H1 (cell line): ENCODE measurements around the gene TRIM52. TPM values are rescaled to one million over a fixed set of nuclear protein-coding genes. Genes with fewer than 3 reads are reported as not detected.
"Not testable (repeated sequence)": the region's sequence is repeated elsewhere in the genome, so short reads cannot be mapped to it uniquely, and the experiment has no call there.

ENCODE experiments used
- CTCF ChIA-PET: fragments of 300-600 bp; sonication (Branson Sonifier 250); formaldehyde crosslinking; loops from one replicate; lab custom pipeline; 2021; ENCODE audit not compliant: partially characterized antibody; lab: Charles Lee
- POLR2A ChIA-PET: fragments of 300-600 bp; sonication (Branson Sonifier 250); formaldehyde crosslinking; loops from one replicate; lab custom pipeline; 2021; ENCODE audit warnings: inconsistent platforms; ENCODE audit not compliant: partially characterized antibody; lab: Charles Lee
- DNase-seq, 2 experiments: peaks; one replicate each; pipeline versions ENCODE4 v3.0.0 to v3.0.0-alpha.2; 2010 to 2022; ENCODE audit warnings: low spot score in 2 of 2, low read depth in 1 of 2, mixed read lengths in 1 of 2
- FAIRE-seq: peaks from 2 replicates; lab custom pipeline; 2011; peaks lifted over from hg19 to GRCh38; lab: Jason Lieb, UNC
- H2AFZ ChIP-seq: 2 replicates; pipeline ENCODE4 v1.8.1; 2012; ENCODE audit warnings: low read length, inconsistent platforms
- H2AK5ac ChIP-seq: 2 replicates; pipeline ENCODE4 v1.6.1; 2013; ENCODE audit warnings: low read depth, low read length
- H2BK120ac ChIP-seq: replicated peaks from 2 replicates; pipeline ENCODE3; 2013; ENCODE audit warnings: low read depth, low read length, inconsistent platforms
- H2BK12ac ChIP-seq: 2 replicates; pipeline ENCODE4 v1.6.1; 2013; ENCODE audit warnings: low read depth, low read length
- H2BK15ac ChIP-seq: 2 replicates; pipeline ENCODE4 v1.6.1; 2013; ENCODE audit warnings: low read length
- H2BK20ac ChIP-seq: 2 replicates; pipeline ENCODE4 v1.6.1; 2013; ENCODE audit warnings: low read length
- H2BK5ac ChIP-seq: 2 replicates; pipeline ENCODE4 v1.6.1; 2013; ENCODE audit warnings: low read depth, low read length
- H3K14ac ChIP-seq: 2 replicates; pipeline ENCODE4 v1.6.1; 2013; ENCODE audit warnings: inconsistent platforms; ENCODE audit not compliant: insufficient read length
- H3K18ac ChIP-seq: 2 replicates; pipeline ENCODE4 v1.6.1; 2013; ENCODE audit warnings: low read length; ENCODE audit errors: extremely low read depth
- H3K23ac ChIP-seq: 2 replicates; pipeline ENCODE4 v1.6.1; 2013; ENCODE audit warnings: inconsistent platforms; ENCODE audit not compliant: insufficient read length
- H3K23me2 ChIP-seq: 2 replicates; pipeline ENCODE4 v1.6.1; 2013; ENCODE audit warnings: low read depth, low read length
- H3K27ac ChIP-seq: 2 replicates; pipeline ENCODE4 v1.6.1; 2011; ENCODE audit warnings: low read depth, low read length, inconsistent platforms
- H3K27me3 ChIP-seq, 4 experiments: replicated peaks in 1 of 4; 1 replicate in 1 of 4; 2 replicates in 3 of 4; pipeline versions ENCODE4 v1.6.1 to v1.8.1; 2011 to 2013; ENCODE audit warnings: low read length in 3 of 4, mild to moderate bottlenecking in 3 of 4, inconsistent platforms in 2 of 4, mixed read lengths in 2 of 4, moderate library complexity in 1 of 4; ENCODE audit not compliant: control insufficient read depth in 3 of 4, insufficient read depth in 3 of 4; ENCODE audit errors: extremely low read depth in 1 of 4
- H3K36me3 ChIP-seq, 4 experiments: 2 replicates each; pipeline versions ENCODE4 v1.6.1 to v1.8.1; 2011 to 2013; ENCODE audit warnings: mild to moderate bottlenecking in 4 of 4, low read length in 3 of 4, moderate library complexity in 2 of 4, control low read depth in 1 of 4, inconsistent platforms in 1 of 4; ENCODE audit not compliant: insufficient read depth in 4 of 4, control insufficient read depth in 2 of 4
- H3K4ac ChIP-seq: replicated peaks from 2 replicates; pipeline ENCODE3; 2013; ENCODE audit warnings: low read length, low read depth, mixed read lengths, inconsistent platforms; ENCODE audit not compliant: insufficient read length
- H3K4me1 ChIP-seq, 4 experiments: replicated peaks in 1 of 4; 1 replicate in 1 of 4; 2 replicates in 3 of 4; pipeline versions ENCODE4 v1.6.1 to v1.8.1; 2011 to 2013; ENCODE audit warnings: low read length in 3 of 4, inconsistent platforms in 2 of 4, mixed read lengths in 1 of 4; ENCODE audit not compliant: insufficient read depth in 4 of 4, control insufficient read depth in 3 of 4
- H3K4me2 ChIP-seq, 2 experiments: 2 replicates each; pipeline versions ENCODE4 v1.6.1 to v1.8.1; 2011 to 2013; ENCODE audit warnings: low read depth in 2 of 2, low read length in 2 of 2, control low read depth in 1 of 2, inconsistent platforms in 1 of 2, mild to moderate bottlenecking in 1 of 2; ENCODE audit not compliant: insufficient read depth in 1 of 2
- H3K4me3 ChIP-seq, 4 experiments: fragments of 200-600, 300-600 bp in 1 of 4; sonication (generic), shearing (Covaris generic), sonication (Bioruptor Twin) in 1 of 4; 2 replicates each; pipeline versions ENCODE4 v1.5.1 to v1.8.1; 2011 to 2016; ENCODE audit warnings: low read length in 4 of 4, low read depth in 3 of 4, control low read depth in 2 of 4, inconsistent platforms in 2 of 4, mild to moderate bottlenecking in 2 of 4, mixed read lengths in 1 of 4, moderate library complexity in 1 of 4; ENCODE audit not compliant: insufficient read depth in 2 of 4; ENCODE audit errors: extremely low read depth in 1 of 4
- H3K56ac ChIP-seq: replicated peaks from 2 replicates; pipeline ENCODE3; 2013; ENCODE audit warnings: low read depth, mild to moderate bottlenecking, mixed read lengths, low read length, inconsistent platforms; ENCODE audit not compliant: insufficient read length
- H3K79me1 ChIP-seq: 2 replicates; pipeline ENCODE4 v1.6.1; 2013; ENCODE audit warnings: low read depth, low read length, control low read depth
- H3K79me2 ChIP-seq, 2 experiments: 2 replicates each; pipeline versions ENCODE4 v1.6.1 to v1.8.1; 2012 to 2013; ENCODE audit warnings: low read length in 2 of 2, mild to moderate bottlenecking in 2 of 2, inconsistent platforms in 1 of 2; ENCODE audit not compliant: insufficient read depth in 2 of 2, control insufficient read depth in 1 of 2
- H3K9ac ChIP-seq, 4 experiments: replicated peaks in 1 of 4; 1 replicate in 1 of 4; 2 replicates in 3 of 4; pipeline versions ENCODE4 v1.6.1 to v1.8.1; 2011 to 2013; ENCODE audit warnings: low read depth in 3 of 4, low read length in 3 of 4, control low read depth in 2 of 4, mild to moderate bottlenecking in 2 of 4, moderate library complexity in 2 of 4, inconsistent platforms in 1 of 4; ENCODE audit errors: extremely low read depth in 1 of 4
- H3K9me3 ChIP-seq, 2 experiments: 2 replicates each; pipeline versions ENCODE4 v1.6.1 to v1.8.1; 2012 to 2013; ENCODE audit warnings: mild to moderate bottlenecking in 2 of 2, moderate library complexity in 2 of 2, control low read depth in 1 of 2, inconsistent platforms in 1 of 2, low read depth in 1 of 2, low read length in 1 of 2, mixed read lengths in 1 of 2; ENCODE audit not compliant: insufficient read depth in 2 of 2
- H4K20me1 ChIP-seq, 2 experiments: replicated peaks in 1 of 2; 2 replicates each; pipeline versions ENCODE3 to v1.8.1; 2011 to 2013; ENCODE audit warnings: inconsistent platforms in 2 of 2, low read length in 2 of 2, mild to moderate bottlenecking in 1 of 2; ENCODE audit not compliant: insufficient read depth in 2 of 2, control insufficient read depth in 1 of 2
- H4K5ac ChIP-seq: 2 replicates; pipeline ENCODE4 v1.6.1; 2013; ENCODE audit warnings: low read length, low read depth, mixed read lengths, inconsistent platforms; ENCODE audit not compliant: insufficient read length
- H4K8ac ChIP-seq: 2 replicates; pipeline ENCODE4 v1.8.0; 2013; ENCODE audit warnings: mild to moderate bottlenecking, moderate library complexity, low read length, inconsistent platforms; ENCODE audit not compliant: insufficient read depth; ENCODE audit errors: extremely low read depth
- H4K91ac ChIP-seq: replicated peaks from 2 replicates; pipeline ENCODE3; 2013; ENCODE audit warnings: low read length, mixed read lengths, inconsistent platforms; ENCODE audit not compliant: insufficient read length
- WGBS, 2 experiments: shearing (Covaris generic) in 1 of 2; methylation state at CpG; one replicate each; pipeline versions ENCODE4 v1.1.6 to v1.1.7; 2013 to 2015; ENCODE audit warnings: low lambda C conversion rate in 2 of 2, mixed read lengths in 2 of 2, inconsistent platforms in 1 of 2, low coverage in 1 of 2, missing lambda C conversion rate in 1 of 2; ENCODE audit not compliant: insufficient replicate concordance in 2 of 2, insufficient coverage in 1 of 2, insufficient read length in 1 of 2; ENCODE audit errors: extremely low coverage in 1 of 2, missing lambda C conversion rate in 1 of 2; 5-methylcytosine and 5-hydroxymethylcytosine counted together
- polyA plus RNA-seq, 7 experiments: library from polyadenylated mRNA; depleted of rRNA in 3 of 7; stranded (reverse) in 5 of 7; unstranded in 2 of 7; fragments of >200 nt in 5 of 7; fragments of 200-250 nt in 2 of 7; gene quantifications; 1 replicate in 5 of 7; 2 replicates in 1 of 7; 4 replicates in 1 of 7; pipeline versions ENCODE4 v1.2.1 to v1.2.3, GENCODE V29; 2011 to 2013; ENCODE audit warnings: missing spikeins in 2 of 7, mixed read lengths in 2 of 7
- total RNA-seq: library from RNA; stranded (reverse); fragmentation: NEBNext Ultra II Directional; extraction: Animal tissue kit (Norgen Biotek cat#: 25700); gene quantifications from 2 replicates; pipeline ENCODE4 v1.2.1, GENCODE V29; 2021

The TRIM52 gene
- total and polyA plus RNA-seq, 2 of the 8 experiments (the other 6 are each of a cell fraction or from before 2014, with no cell fraction given): 4.2 to 5.7 TPM

DNA sequence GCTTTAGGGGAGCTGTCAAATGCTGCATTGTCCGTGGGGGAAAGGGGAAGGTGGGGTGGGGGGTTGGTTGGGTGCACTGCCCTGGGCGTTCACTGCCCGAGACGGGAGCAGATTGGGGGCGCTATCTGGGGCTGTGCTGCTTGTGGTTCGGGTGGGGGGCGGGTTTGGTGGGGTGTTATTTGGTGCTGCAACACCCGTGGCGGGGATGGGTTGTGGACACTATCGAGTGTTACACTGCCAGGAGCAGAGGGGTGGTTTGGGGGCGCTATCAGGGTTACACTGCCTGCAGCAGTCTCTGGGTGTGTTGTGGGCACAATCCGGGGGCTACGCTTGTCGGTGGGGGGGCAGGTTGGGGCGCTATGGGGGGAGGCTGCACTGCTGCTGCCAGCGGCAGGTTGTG is 21.5 kb upstream of the TRIM52 start:
- not testable (repeated sequence) for H3K18ac ChIP-seq, H2BK120ac ChIP-seq, H3K9ac ChIP-seq, H2BK15ac ChIP-seq, FAIRE-seq, H3K9me3 ChIP-seq, H3K27ac ChIP-seq, H3K23ac ChIP-seq, H3K14ac ChIP-seq, H2BK5ac ChIP-seq, H2BK20ac ChIP-seq, H3K79me1 ChIP-seq, H2AFZ ChIP-seq, H3K4me1 ChIP-seq, H2AK5ac ChIP-seq, H3K27me3 ChIP-seq, H4K8ac ChIP-seq, DNase-seq, H3K56ac ChIP-seq, H2BK12ac ChIP-seq, H3K4ac ChIP-seq, H4K91ac ChIP-seq, H4K5ac ChIP-seq
- Histone ChIP-seq H4K20me1 (peaks cover 4 to 11% of the 10 kb centered on the region in 2 experiments), H3K4me3 (peak overlapping the region in 3 of 4 experiments; percentile 54 to 93 (median 84); a peak in 5 of 8 replicates), H3K36me3 (peaks cover 2 to 12% (median 4%) of the 10 kb centered on the region in 4 experiments; a peak in 5 of 8 replicates), H3K4me2 (peak overlapping the region; percentile 56 to 72; a peak in 3 of 4 replicates), H3K79me2 (peaks cover 0 to 28% of the 10 kb centered on the region in 2 experiments; a peak in 3 of 4 replicates), H3K23me2 (peaks cover 15% of the 10 kb centered on the region; the same call in 1 of the 2 replicates)
- POLR2A ChIA-PET: interaction anchor here (1.7 to 3.8 kb wide), 6 partner anchors 18 to 98 kb away, joined by 5 to 40 read pairs (median 10); partner anchors contain the start of genes RACK1 and TRIM52
- CTCF ChIA-PET: interaction anchor here (1.2 kb wide), 1 partner anchor 31 kb away, joined by 3 read pairs; no protein-coding TSS in a partner anchor
- 67% methylated on average over 3 of the region's 16 CpGs; no CpG with 5 or more reads in 1 of the 2 experiments for WGBS, 2 experiments
